ENCODE data around the gene ENTPD3.

The ENTPD3 gene

GRCh38 chr3:40387001-40387894 is at the start of gene ENTPD3:
ENTPD3 (plus strand) TSS chr3:40387184; CDS start chr3:40388058, 874 bp downstream.
- DNase-seq = no peak

- no peak for DNase-seq
Observed at GRCh38 chr3:40339871-40340270, 47.1 kb upstream of the ENTPD3 start.

- no peak for DNase-seq
Observed at GRCh38 chr3:40340541-40341170, 46.3 kb upstream of the ENTPD3 start.

GRCh38 chr3:40341671-40342070 is 45.3 kb upstream of the ENTPD3 start:
- no peak for DNase-seq

- no peak for DNase-seq
Observed at GRCh38 chr3:40350529-40350928, 36.5 kb upstream of the ENTPD3 start.

GRCh38 chr3:40355410-40355809 is 31.6 kb upstream of the ENTPD3 start:
- no peak for DNase-seq

GRCh38 chr3:40358454-40358853 is 28.5 kb upstream of the ENTPD3 start:
- no peak for DNase-seq

GRCh38 chr3:40363674-40364073 is 23.3 kb upstream of the ENTPD3 start:
- DNase-seq = no peak

- DNase-seq = no peak
Observed at GRCh38 chr3:40366203-40367162, 20.5 kb upstream of the ENTPD3 start.

- DNase-seq = no peak
Observed at GRCh38 chr3:40369716-40370115, 17.3 kb upstream of the ENTPD3 start.

- no peak for DNase-seq
Observed at GRCh38 chr3:40377822-40378221, 9.2 kb upstream of the ENTPD3 start.

GRCh38 chr3:40379674-40380306 is 7.2 kb upstream of the ENTPD3 start:
- no peak for DNase-seq

GRCh38 chr3:40381904-40382616 is 4.9 kb upstream of the ENTPD3 start:
- no peak for DNase-seq

GRCh38 chr3:40382617-40382979 is 4.4 kb upstream of the ENTPD3 start:
- no peak for DNase-seq

GRCh38 chr3:40386213-40386612 is 771 bp upstream of the ENTPD3 start:
- no peak for DNase-seq

GRCh38 chr3:40387895-40388254 is 891 bp downstream of the ENTPD3 start:
- no peak for DNase-seq

GRCh38 chr3:40396406-40396805 is 9.4 kb downstream of the ENTPD3 start:
- no peak for DNase-seq

- no peak for DNase-seq
Observed at GRCh38 chr3:40397129-40397528, 10.1 kb downstream of the ENTPD3 start.

GRCh38 chr3:40397912-40398311 is 10.9 kb downstream of the ENTPD3 start:
- no peak for DNase-seq

- DNase-seq = no peak
Observed at GRCh38 chr3:40398346-40398745, 11.4 kb downstream of the ENTPD3 start.

- DNase-seq = no peak
Observed at GRCh38 chr3:40404591-40405198, 17.7 kb downstream of the ENTPD3 start.

GRCh38 chr3:40407007-40407406 is 20.0 kb downstream of the ENTPD3 start:
- no peak for DNase-seq
